Measurements from ENCODE around the gene ADGRF5.

Gene ADGRF5

GRCh38 chr6:46909371-46909770 is 12.4 kb downstream of the ADGRF5 start:
- Histone ChIP-seq H3K27ac (no peak overlapping the region), H3K4me2 (no peak overlapping the region), H3K27me3 (ENCODE audit: insufficient read depth, low read depth) (no peaks in the 10 kb centered on the region), H3K4me1 (ENCODE audit: low read depth, poor library complexity, severe bottlenecking) (no peaks in the 10 kb centered on the region), H4K20me1 (ENCODE audit: insufficient read depth) (no peaks in the 10 kb centered on the region), H3K9ac (no peak overlapping the region), H2AFZ (ENCODE audit: low read depth) (no peak overlapping the region), H3K4me3 (IDR thresholded peaks at IDR 0.05; ENCODE audit: insufficient read depth, low read depth, low read length) (no peak overlapping the region), H3K36me3 (ENCODE audit: insufficient read depth) (no peaks in the 10 kb centered on the region), H3K79me2 (ENCODE audit: insufficient read depth, low read depth) (no peaks in the 10 kb centered on the region)
- TF ChIP-seq CTCF (conservative IDR thresholded peaks at IDR 0.05; ENCODE audit: low read depth, low read length) = no peak

- Histone ChIP-seq H4K20me1 (ENCODE audit: insufficient read depth) (no peaks in the 10 kb centered on the region), H3K79me2 (ENCODE audit: insufficient read depth, low read depth) (no peaks in the 10 kb centered on the region), H3K4me1 (ENCODE audit: low read depth, poor library complexity, severe bottlenecking) (no peaks in the 10 kb centered on the region), H3K27ac (no peak overlapping the region), H3K36me3 (ENCODE audit: insufficient read depth) (no peaks in the 10 kb centered on the region), H2AFZ (ENCODE audit: low read depth) (no peak overlapping the region), H3K27me3 (ENCODE audit: insufficient read depth, low read depth) (no peaks in the 10 kb centered on the region), H3K4me3 (IDR thresholded peaks at IDR 0.05; ENCODE audit: insufficient read depth, low read depth, low read length) (no peak overlapping the region), H3K9ac (no peak overlapping the region), H3K4me2 (no peak overlapping the region)
- TF ChIP-seq CTCF (conservative IDR thresholded peaks at IDR 0.05; ENCODE audit: low read depth, low read length) = no peak
Observed at GRCh38 chr6:46906776-46907175, 15.0 kb downstream of the ADGRF5 start.

GRCh38 chr6:46904117-46904516 is 17.6 kb downstream of the ADGRF5 start:
- Histone ChIP-seq H3K27me3 (ENCODE audit: insufficient read depth, low read depth) (no peaks in the 10 kb centered on the region), H3K79me2 (ENCODE audit: insufficient read depth, low read depth) (no peaks in the 10 kb centered on the region), H3K4me3 (IDR thresholded peaks at IDR 0.05; ENCODE audit: insufficient read depth, low read depth, low read length) (no peak overlapping the region), H3K36me3 (ENCODE audit: insufficient read depth) (no peaks in the 10 kb centered on the region), H4K20me1 (ENCODE audit: insufficient read depth) (no peaks in the 10 kb centered on the region), H3K4me2 (no peak overlapping the region), H2AFZ (ENCODE audit: low read depth) (no peak overlapping the region), H3K9ac (no peak overlapping the region), H3K4me1 (ENCODE audit: low read depth, poor library complexity, severe bottlenecking) (no peaks in the 10 kb centered on the region), H3K27ac (no peak overlapping the region)
- no peak for TF ChIP-seq CTCF (conservative IDR thresholded peaks at IDR 0.05; ENCODE audit: low read depth, low read length)

GRCh38 chr6:46903175-46903574 is 18.6 kb downstream of the ADGRF5 start:
- Histone ChIP-seq H3K9ac (no peak overlapping the region), H3K36me3 (ENCODE audit: insufficient read depth) (no peaks in the 10 kb centered on the region), H3K79me2 (ENCODE audit: insufficient read depth, low read depth) (no peaks in the 10 kb centered on the region), H3K4me3 (IDR thresholded peaks at IDR 0.05; ENCODE audit: insufficient read depth, low read depth, low read length) (no peak overlapping the region), H3K4me1 (ENCODE audit: low read depth, poor library complexity, severe bottlenecking) (no peaks in the 10 kb centered on the region), H3K27ac (no peak overlapping the region), H3K27me3 (ENCODE audit: insufficient read depth, low read depth) (no peaks in the 10 kb centered on the region), H4K20me1 (ENCODE audit: insufficient read depth) (no peaks in the 10 kb centered on the region), H2AFZ (ENCODE audit: low read depth) (no peak overlapping the region), H3K4me2 (no peak overlapping the region)
- no peak for TF ChIP-seq CTCF (conservative IDR thresholded peaks at IDR 0.05; ENCODE audit: low read depth, low read length)
